ENCODE measurements around the gene CAMK2N2. TPM values are rescaled to one million over a fixed set of nuclear protein-coding genes. Genes with fewer than 3 reads are reported as not detected.

Gene CAMK2N2
- total and polyA plus RNA-seq, 9 of the 15 experiments (the other 6 are each of a cell fraction or from before 2014, with no cell fraction given) = 0.08 to 0.22 (median 0.11) TPM; not detected in 5

- peak; percentile 57; the same call in 1 of the 2 replicates for TF ChIP-seq RB1 (IDR thresholded peaks at IDR 0.05; ENCODE audit: low read depth)
- no peak for TF ChIP-seq SNAPC5 (CRISPR knock-in tag; IDR thresholded peaks at IDR 0.05)
- TF ChIP-seq SIN3A (IDR thresholded peaks at IDR 0.05; ENCODE audit: borderline replicate concordance in 2 of 2, control insufficient read depth in 1 of 2, low read depth in 2 of 2, low read length in 2 of 2) = peak; percentile 84 to 97
- TF ChIP-seq ZNF507 (tag; conservative IDR thresholded peaks at IDR 0.05) = no peak
- TF ChIP-seq HNRNPH1 (optimal IDR thresholded peaks at IDR 0.05; ENCODE audit: low read depth, low read length) = no peak
- TF ChIP-seq POLR2G (IDR thresholded peaks at IDR 0.05; ENCODE audit: low read depth, low read length) = peak; percentile 96
- peak; percentile 13; the same call in 1 of the 2 replicates for TF ChIP-seq ZEB2 (IDR thresholded peaks at IDR 0.05)
- TF ChIP-seq TFAP4 (CRISPR knock-in tag; IDR thresholded peaks at IDR 0.05; ENCODE audit: borderline replicate concordance) = peak; percentile 82
- TF ChIP-seq TEAD4 (IDR thresholded peaks at IDR 0.05; ENCODE audit: low read length) = peak; percentile 30; the same call in 1 of the 2 replicates
- no peak for TF ChIP-seq TEAD4 (CRISPR knock-in tag; IDR thresholded peaks at IDR 0.05; ENCODE audit: borderline replicate concordance)
- peak; percentile 75 for TF ChIP-seq SPI1 (IDR thresholded peaks at IDR 0.05; ENCODE audit: borderline replicate concordance, low read depth, low read length)
- no peak for TF ChIP-seq MTA1 (IDR thresholded peaks at IDR 0.05; ENCODE audit: borderline replicate concordance)
- TF ChIP-seq IRF1 (CRISPR knock-in tag; IDR thresholded peaks at IDR 0.05; ENCODE audit: borderline replicate concordance) = no peak
- peak; percentile 81 for TF ChIP-seq NFE2 (IDR thresholded peaks at IDR 0.05; ENCODE audit: low read depth)
- 0 out of 2 replicates have a peak, but pooled peaks have one; percentile 24 for TF ChIP-seq TCF7L2 (IDR thresholded peaks at IDR 0.05; ENCODE audit: low read depth, low read length)
- peak; percentile 2 for TF ChIP-seq CTCFL (IDR thresholded peaks at IDR 0.05; ENCODE audit: borderline replicate concordance, insufficient read depth, low read depth, low read length, poor library complexity, severe bottlenecking)
- peak in 1 of 2 experiments; percentile 22; a peak in 1 of 4 replicates for TF ChIP-seq TRIM24 (IDR thresholded peaks at IDR 0.05)
- no peak; the same call in 1 of the 2 replicates for TF ChIP-seq VEZF1 (CRISPR knock-in tag; IDR thresholded peaks at IDR 0.05)
- peak; percentile 99 for TF ChIP-seq CEBPB (tag; IDR thresholded peaks at IDR 0.05)
- TF ChIP-seq DDX20 (tag; IDR thresholded peaks at IDR 0.05; ENCODE audit: low read depth) = no peak
- peak; percentile 77; the same call in 1 of the 2 replicates for TF ChIP-seq PHF8 (IDR thresholded peaks at IDR 0.05; ENCODE audit: borderline replicate concordance, low read length)
- TF ChIP-seq SRF (CRISPR knock-in tag; IDR thresholded peaks at IDR 0.05) = no peak
Observed at GRCh38 chr3:184249412-184250166, 11.8 kb downstream of the CAMK2N2 start, which contains the start of gene EEF1AKMT4 (continued).

Data from K562 (cell line).